Measurements from ENCODE around the gene PIEZO1.

- TF ChIP-seq CTCF (IDR thresholded peaks at IDR 0.05) (no peak), POLR2A (IDR thresholded peaks at IDR 0.05) (no peak), POLR2AphosphoS5 (IDR thresholded peaks at IDR 0.05) (no peak)
Observed at GRCh38 chr16:88726981-88727380, 58.0 kb downstream of the PIEZO1 start.
